ENCODE results near the gene MPZL3.

DNA sequence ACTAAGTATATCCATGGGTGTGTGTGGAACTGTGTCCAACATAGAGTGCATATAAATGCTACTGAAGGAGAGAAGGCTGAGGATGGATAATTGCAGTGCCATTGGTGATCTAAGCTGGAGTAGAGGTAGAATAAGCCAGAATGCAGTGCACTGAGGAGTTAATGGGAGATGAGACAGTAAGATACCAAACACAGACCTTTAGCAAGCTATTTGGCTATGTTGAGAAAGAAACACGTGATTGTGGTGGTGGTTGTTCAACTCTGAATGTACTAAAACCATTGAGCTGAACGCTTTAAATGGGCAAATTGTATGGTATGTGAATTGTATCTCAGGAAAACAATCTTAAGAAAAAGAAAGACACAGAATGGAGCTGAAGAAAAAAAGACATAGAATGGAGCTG, 50.2 kb downstream of the MPZL3 start:
- TF ChIP-seq POLR2A (IDR thresholded peaks at IDR 0.05; ENCODE audit: low read depth, low read length) (no peak), POLR2AphosphoS5 (IDR thresholded peaks at IDR 0.05; ENCODE audit: low read depth, low read length) (no peak), TAF1 (IDR thresholded peaks at IDR 0.05; ENCODE audit: borderline replicate concordance, low read depth, low read length) (no peak)

Measured in GM12892 (cell line).